GM23338 (cell line): ENCODE results near the gene NTM. TPM values are rescaled to one million over a fixed set of nuclear protein-coding genes. Genes with fewer than 3 reads are reported as not detected.

Experiments used
- ATAC-seq: fragments of 200-7000 bp; cut with Tn5 transposase; 3 replicates; pipeline ENCODE4 v1.9.1; 2020
- DNase-seq: peaks from one replicate; pipeline ENCODE4 v3.0.0-alpha.2; 2015; ENCODE audit warnings: low spot score
- H2AFZ ChIP-seq: fragments of 200-600 bp; sonication (generic); 2 replicates; pipeline ENCODE4 v1.8.0; 2016; ENCODE audit warnings: antibody characterized with exemption, mild to moderate bottlenecking, moderate library complexity
- H3F3A ChIP-seq: fragments of 200-600 bp; sonication (generic); replicated peaks from 2 replicates; pipeline ENCODE4 v1.8.0; 2017; ENCODE audit warnings: antibody characterized with exemption, mixed run types, low read depth
- H3K27ac ChIP-seq: fragments of 200-600 bp; sonication (generic); 2 replicates; pipeline ENCODE4 v1.6.1; 2016; ENCODE audit warnings: low read depth
- H3K27me3 ChIP-seq: fragments of 200-600 bp; sonication (generic); 2 replicates; pipeline ENCODE4 v1.8.0; 2016; ENCODE audit warnings: mild to moderate bottlenecking, mixed run types, moderate library complexity; ENCODE audit not compliant: insufficient read depth
- H3K36me3 ChIP-seq: fragments of 200-600 bp; sonication (generic); 2 replicates; pipeline ENCODE4 v1.8.0; 2016; ENCODE audit warnings: mild to moderate bottlenecking; ENCODE audit not compliant: insufficient read depth
- H3K4me1 ChIP-seq: fragments of 200-600 bp; sonication (generic); 2 replicates; pipeline ENCODE4 v1.8.0; 2016; ENCODE audit warnings: mild to moderate bottlenecking, moderate library complexity; ENCODE audit not compliant: insufficient read depth
- H3K4me2 ChIP-seq: fragments of 200-600 bp; sonication (generic); 2 replicates; pipeline ENCODE4 v1.7.1; 2017; ENCODE audit warnings: mixed run types
- H3K4me3 ChIP-seq: fragments of 200-600 bp; sonication (generic); 2 replicates; pipeline ENCODE4 v1.6.1; 2016; ENCODE audit warnings: mixed run types
- H3K79me2 ChIP-seq: fragments of 200-600 bp; sonication (generic); replicated peaks from 2 replicates; pipeline ENCODE4 v1.8.0; 2017; ENCODE audit warnings: mild to moderate bottlenecking; ENCODE audit not compliant: insufficient read depth
- H3K9me2 ChIP-seq: fragments of 200-600 bp; sonication (generic); 2 replicates; pipeline ENCODE4 v1.8.0; 2017; ENCODE audit not compliant: insufficient read depth
- H4K20me1 ChIP-seq: fragments of 200-600 bp; sonication (generic); replicated peaks from 2 replicates; pipeline ENCODE4 v1.8.0; 2017; ENCODE audit warnings: mild to moderate bottlenecking; ENCODE audit not compliant: insufficient read depth
- H3K27ac Mint-ChIP-seq: 2 replicates; pipeline ENCODE4 v1.8.0; 2020; ENCODE audit warnings: inconsistent platforms, mild to moderate bottlenecking, moderate library complexity, mixed read lengths
- H3K27me3 Mint-ChIP-seq: 3 replicates; pipeline ENCODE4 v1.8.0; 2022; ENCODE audit warnings: low read depth, mild to moderate bottlenecking, moderate library complexity, mixed read lengths, inconsistent platforms; ENCODE audit not compliant: insufficient read depth, poor library complexity
- H3K36me3 Mint-ChIP-seq: 3 replicates; pipeline ENCODE4 v1.8.0; 2021; ENCODE audit warnings: low read depth, mild to moderate bottlenecking, inconsistent platforms, moderate library complexity, mixed read lengths
- H3K4me1 Mint-ChIP-seq: 3 replicates; pipeline ENCODE4 v1.8.0; 2020; ENCODE audit warnings: mild to moderate bottlenecking, inconsistent platforms, mixed read lengths
- H3K4me3 Mint-ChIP-seq: 3 replicates; pipeline ENCODE4 v1.8.0; 2021; ENCODE audit warnings: moderate library complexity, mild to moderate bottlenecking, inconsistent platforms, mixed read lengths
- H3K9me3 Mint-ChIP-seq: 3 replicates; pipeline ENCODE4 v1.8.0; 2020; ENCODE audit warnings: moderate library complexity, mild to moderate bottlenecking, inconsistent platforms, mixed read lengths
- CREB1 ChIP-seq: fragments of 250-450 bp; sonication (Bioruptor Pico); IDR thresholded peaks from 2 replicates; pipeline ENCODE4 v1.5.0; 2020; ENCODE audit warnings: low read depth, mild to moderate bottlenecking, moderate library complexity
- CTCF ChIP-seq, 2 experiments: fragments of 200-600 bp in 1 of 2; sonication (generic) in 1 of 2; conservative IDR thresholded peaks; 2 replicates each; pipeline versions ENCODE4 v1.5.1 to v1.6.1; 2016 to 2017; ENCODE audit warnings: antibody characterized with exemption in 2 of 2, low read depth in 2 of 2, mild to moderate bottlenecking in 2 of 2, moderate library complexity in 1 of 2
- ETS1 ChIP-seq: IDR thresholded peaks from 2 replicates; pipeline ENCODE4 v1.6.1; 2016; ENCODE audit warnings: antibody characterized with exemption
- EZH2 ChIP-seq: fragments of 200-600 bp; sonication (generic); IDR thresholded peaks from one replicate; pipeline ENCODE4 v1.8.0; 2017; ENCODE audit warnings: antibody characterized with exemption, mild to moderate bottlenecking, low read depth; ENCODE audit not compliant: unreplicated experiment
- POLR2AphosphoS5 ChIP-seq: IDR thresholded peaks from 2 replicates; pipeline ENCODE4 v1.6.1; 2016; ENCODE audit warnings: antibody characterized with exemption, low read depth
- STAT1 ChIP-seq: IDR thresholded peaks from one replicate; pipeline ENCODE4 v1.6.1; 2016; ENCODE audit warnings: antibody characterized with exemption; ENCODE audit not compliant: unreplicated experiment
- ZNF331 ChIP-seq: fragments of 250-450 bp; sonication (Bioruptor Pico); IDR thresholded peaks from 2 replicates; pipeline ENCODE4 v1.5.0; 2020; ENCODE audit warnings: low read depth, mild to moderate bottlenecking, moderate library complexity
- ZNF462 ChIP-seq: fragments of 250-450 bp; sonication (Bioruptor Pico); IDR thresholded peaks from 2 replicates; pipeline ENCODE4 v1.5.0; 2020; ENCODE audit warnings: mild to moderate bottlenecking, moderate library complexity
- polyA plus RNA-seq: library from polyadenylated mRNA; unstranded; fragments of >200 nt; fragmentation: Nextera tagmentation; extraction: Ambion mirVana; gene quantifications from 2 replicates; pipeline ENCODE4 v1.2.1, GENCODE V29; 2016
- total RNA-seq: library from RNA; depleted of rRNA; stranded (reverse); fragments of >200 nt; shearing (Covaris generic); gene quantifications from 2 replicates; pipeline ENCODE4 v1.2.3, GENCODE V29; 2014

Gene NTM
- total and polyA plus RNA-seq, 2 experiments from 2014 or later = 10.6 to 14.6 TPM

- no peak for TF ChIP-seq ZNF331 (CRISPR knock-in tag)
- TF ChIP-seq STAT1 = no peak
- TF ChIP-seq ETS1 = no peak
- TF ChIP-seq CREB1 = no peak
- no peak for TF ChIP-seq CTCF (conservative IDR thresholded peaks at IDR 0.05; ENCODE audit: low read depth in 2 of 2)
- no peak for TF ChIP-seq POLR2AphosphoS5
- no peak for TF ChIP-seq ZNF462 (CRISPR knock-in tag)
- no peak for TF ChIP-seq EZH2
- Mint-ChIP-seq H3K36me3 (no peaks in the 10 kb centered on the region), H3K4me1 (peaks cover 48% of the 10 kb centered on the region), H3K27ac (no peak overlapping the region), H3K27me3 (peaks cover 3% of the 10 kb centered on the region), H3K4me3 (no peak overlapping the region), H3K9me3 (no peaks in the 10 kb centered on the region)
- Histone ChIP-seq H3F3A (no peaks in the 10 kb centered on the region), H3K27me3 (no peaks in the 10 kb centered on the region), H3K36me3 (no peaks in the 10 kb centered on the region), H3K4me3 (no peak overlapping the region), H4K20me1 (no peaks in the 10 kb centered on the region), H3K27ac (no peak overlapping the region), H2AFZ (no peak overlapping the region), H3K79me2 (no peaks in the 10 kb centered on the region), H3K4me2 (0 out of 2 replicates have a peak overlapping the region, but pooled peaks have one; percentile 28), H3K9me2 (no peaks in the 10 kb centered on the region; the same call in 1 of the 2 replicates), H3K4me1 (peaks cover 30% of the 10 kb centered on the region)
- no peak for ATAC-seq
- DNase-seq = no peak
Observed at GRCh38 chr11:132008226-132008625, 637.8 kb downstream of the NTM start.
